Activated naive CD8-positive, alpha-beta T cell treated with anti-CD3 and anti-CD28 coated beads, Interleukin-2, amount 10 ng/mL, durations not matched to agents 7 days and 5 days (primary cell): ENCODE results near the gene MSANTD7. TPM values are rescaled to one million over a fixed set of nuclear protein-coding genes. Genes with fewer than 3 reads are reported as not detected.

ENCODE experiments used
- ATAC-seq: fragments of 150-1000 bp; cut with Tn5 transposase; one replicate; pipeline ENCODE4 v1.10.0; 2021; ENCODE audit warnings: low read depth, moderate library complexity
- POLR2A ChIA-PET: fragments of 350-600 bp; sonication (Branson Sonifier 250); formaldehyde crosslinking; loops from one replicate; lab custom pipeline; 2021; ENCODE audit warnings: antibody characterized with exemption; lab: Charles Lee
- DNase-seq: peaks from one replicate; pipeline ENCODE4 v3.0.0; 2021
- H3K27ac Mint-ChIP-seq: one replicate; pipeline ENCODE4 v1.8.0; 2022; ENCODE audit warnings: mild to moderate bottlenecking, mixed read lengths
- H3K27me3 Mint-ChIP-seq: one replicate; pipeline ENCODE4 v1.8.0; 2022; ENCODE audit warnings: mild to moderate bottlenecking, moderate library complexity, mixed read lengths
- H3K36me3 Mint-ChIP-seq: one replicate; pipeline ENCODE4 v1.8.0; 2021; ENCODE audit warnings: mild to moderate bottlenecking, mixed read lengths
- H3K4me1 Mint-ChIP-seq: one replicate; pipeline ENCODE4 v1.8.0; 2021; ENCODE audit warnings: mixed read lengths
- H3K4me3 Mint-ChIP-seq: one replicate; pipeline ENCODE4 v1.8.0; 2022; ENCODE audit warnings: mild to moderate bottlenecking, moderate library complexity, mixed read lengths
- H3K9me3 Mint-ChIP-seq: one replicate; pipeline ENCODE4 v1.8.0; 2021; ENCODE audit warnings: mixed read lengths
- total RNA-seq, 2 experiments: library from RNA; stranded (reverse); gene quantifications; one replicate each; pipeline ENCODE4 v1.2.3, GENCODE V29; 2021

MSANTD7 gene
- total RNA-seq, 2 experiments from 2014 or later, result 17.0 to 19.4 TPM

GRCh38 chr10:14821635-14822375 is 16.3 kb upstream of the MSANTD7 start:
- no peak for ATAC-seq
- no peaks in the 10 kb centered on the region for H3K9me3 Mint-ChIP-seq
- no peak for DNase-seq
- H3K27me3 Mint-ChIP-seq, result no peaks in the 10 kb centered on the region
- no peak overlapping the region for H3K4me3 Mint-ChIP-seq
- peaks cover 3% of the 10 kb centered on the region for H3K4me1 Mint-ChIP-seq
- no peak overlapping the region for H3K27ac Mint-ChIP-seq
- POLR2A ChIA-PET, result no interaction called here
- H3K36me3 Mint-ChIP-seq, result no peaks in the 10 kb centered on the region

DNA sequence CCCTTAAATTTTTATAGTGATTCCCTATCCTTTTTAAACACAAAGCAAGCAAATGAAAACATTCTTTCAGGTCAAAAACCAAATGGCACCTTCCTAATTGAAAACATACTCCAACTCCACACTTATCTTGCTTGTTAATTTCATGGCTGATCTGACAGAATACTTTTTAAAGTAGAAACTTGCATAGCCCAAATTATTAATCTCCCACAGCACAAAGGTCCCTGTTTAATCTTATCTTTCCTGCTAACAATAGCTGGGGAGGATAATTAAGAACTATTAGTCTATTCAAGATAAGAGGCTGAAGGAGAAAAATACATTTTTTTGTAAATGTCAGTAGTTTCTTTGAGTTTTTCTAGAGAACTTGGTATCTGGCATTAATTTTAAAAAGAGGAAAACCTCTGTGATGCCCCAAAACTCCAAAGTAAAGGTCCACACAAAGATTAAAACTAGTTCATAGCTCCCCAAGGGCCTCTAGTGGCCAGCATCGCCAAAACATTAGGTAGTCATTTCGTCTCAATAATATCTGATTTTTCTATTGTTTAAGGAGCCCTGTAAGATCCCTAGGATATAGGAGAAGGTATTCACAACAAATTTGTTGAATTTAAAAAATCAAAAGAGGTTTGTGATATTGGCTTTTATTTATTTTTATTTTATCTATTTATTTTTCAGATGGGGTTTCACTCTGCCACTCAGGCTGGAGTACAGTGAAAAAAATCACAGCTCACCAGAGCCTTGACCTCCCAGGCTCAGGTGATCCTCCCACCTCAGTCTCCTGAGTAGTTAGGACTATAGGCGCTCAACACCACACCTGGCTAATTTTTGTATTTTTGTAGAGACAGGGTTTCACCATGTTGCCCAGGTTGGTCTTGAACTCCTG is 15.0 kb upstream of the MSANTD7 start:
- Mint-ChIP-seq H3K27ac (no peak overlapping the region), H3K4me3 (no peak overlapping the region), H3K9me3 (no peaks in the 10 kb centered on the region), H3K27me3 (no peaks in the 10 kb centered on the region), H3K4me1 (peaks cover 3% of the 10 kb centered on the region), H3K36me3 (no peaks in the 10 kb centered on the region)
- DNase-seq, result no peak
- no peak for ATAC-seq
- POLR2A ChIA-PET, result no interaction called here

GRCh38 chr10:14823966-14824365 is 14.1 kb upstream of the MSANTD7 start:
- ATAC-seq, result no peak
- H3K9me3 Mint-ChIP-seq, result no peaks in the 10 kb centered on the region
- peaks cover 3% of the 10 kb centered on the region for H3K4me1 Mint-ChIP-seq

DNA sequence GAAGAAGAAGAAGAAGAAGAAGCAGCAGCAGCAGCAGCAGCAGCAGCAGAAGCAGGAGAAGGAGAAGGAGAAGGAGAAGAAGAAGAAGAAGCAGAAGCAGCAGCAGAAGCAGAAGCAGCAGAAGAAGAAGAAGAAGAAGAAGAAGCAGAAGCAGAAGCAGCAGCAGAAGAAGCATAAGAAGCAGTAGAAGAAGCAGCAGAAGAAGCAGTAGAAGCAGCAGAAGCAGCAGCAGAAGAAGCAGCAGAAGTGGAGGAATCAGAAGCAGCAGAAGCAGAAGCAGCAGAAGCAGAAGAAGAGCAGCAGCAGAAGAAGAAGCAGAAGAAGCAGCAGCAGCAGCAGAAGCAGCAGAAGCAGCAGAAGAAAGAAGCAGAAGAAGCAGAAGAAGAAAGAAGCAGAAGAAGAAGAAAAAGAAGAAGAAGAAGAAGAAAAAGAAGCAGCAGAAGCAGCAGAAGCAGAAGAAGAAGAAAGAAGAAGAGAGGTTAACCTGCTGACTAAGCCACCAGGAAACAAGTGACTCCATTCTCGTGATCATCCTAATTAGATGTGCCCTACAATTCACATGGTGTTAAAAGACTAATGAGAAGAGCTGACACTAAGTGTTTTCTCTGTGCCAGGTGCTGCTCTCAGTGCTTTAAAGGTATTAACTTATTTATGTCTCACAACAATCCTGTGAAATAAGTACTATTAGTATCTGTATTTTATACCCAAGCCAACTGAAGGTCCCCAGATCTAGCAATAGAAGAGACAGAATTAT is 11.9 kb upstream of the MSANTD7 start:
- Mint-ChIP-seq H3K4me1 (no peaks in the 10 kb centered on the region), H3K4me3 (no peak overlapping the region), H3K27ac (no peak overlapping the region), H3K27me3 (no peaks in the 10 kb centered on the region), H3K36me3 (no peaks in the 10 kb centered on the region), H3K9me3 (no peaks in the 10 kb centered on the region)
- DNase-seq, result no peak
- POLR2A ChIA-PET, result no interaction called here
- no peak for ATAC-seq

More at GRCh38 chr10:14823966-14824365, 14.1 kb upstream of the MSANTD7 start:
- no peaks in the 10 kb centered on the region for H3K27me3 Mint-ChIP-seq
- POLR2A ChIA-PET, result no interaction called here
- no peak overlapping the region for H3K4me3 Mint-ChIP-seq
- no peak overlapping the region for H3K27ac Mint-ChIP-seq
- H3K36me3 Mint-ChIP-seq, result no peaks in the 10 kb centered on the region
- no peak for DNase-seq

DNA sequence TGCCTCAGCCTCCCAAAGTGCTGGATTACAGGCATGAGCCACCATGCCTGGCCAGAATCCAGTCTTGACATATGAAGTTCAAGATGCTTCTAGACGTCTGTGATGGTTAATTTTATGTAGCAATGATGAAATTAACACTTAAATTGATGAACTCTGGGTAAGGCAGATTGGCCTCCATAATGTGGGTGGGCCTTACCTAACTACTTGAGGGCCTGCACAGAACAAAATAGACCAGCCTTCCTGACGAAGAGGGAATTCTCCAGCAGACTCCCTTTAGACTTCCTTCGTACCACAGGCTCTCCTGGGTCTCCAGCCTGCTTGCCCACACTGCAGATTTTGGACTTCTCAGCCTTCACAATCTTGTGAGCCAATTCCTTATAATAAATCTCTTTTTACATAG is 5.0 kb upstream of the MSANTD7 start:
- Mint-ChIP-seq H3K27me3 (no peaks in the 10 kb centered on the region), H3K9me3 (no peaks in the 10 kb centered on the region), H3K27ac (no peak overlapping the region), H3K4me3 (no peak overlapping the region), H3K4me1 (peaks cover 10% of the 10 kb centered on the region), H3K36me3 (no peaks in the 10 kb centered on the region)
- POLR2A ChIA-PET, result no interaction called here
- ATAC-seq (no peak), DNase-seq (no peak)

GRCh38 chr10:14836208-14836607 is 1.9 kb upstream of the MSANTD7 start:
- ATAC-seq (no peak), DNase-seq (no peak)
- no peaks in the 10 kb centered on the region for H3K27me3 Mint-ChIP-seq
- peaks cover 5% of the 10 kb centered on the region for H3K36me3 Mint-ChIP-seq
- no peak overlapping the region for H3K4me3 Mint-ChIP-seq
- POLR2A ChIA-PET, result interaction anchor here (1.9 kb wide), 1 partner anchor 279 kb away, joined by 6 read pairs; no protein-coding TSS in a partner anchor
- no peak overlapping the region for H3K27ac Mint-ChIP-seq
- H3K4me1 Mint-ChIP-seq, result peaks cover 19% of the 10 kb centered on the region
- no peaks in the 10 kb centered on the region for H3K9me3 Mint-ChIP-seq

DNA sequence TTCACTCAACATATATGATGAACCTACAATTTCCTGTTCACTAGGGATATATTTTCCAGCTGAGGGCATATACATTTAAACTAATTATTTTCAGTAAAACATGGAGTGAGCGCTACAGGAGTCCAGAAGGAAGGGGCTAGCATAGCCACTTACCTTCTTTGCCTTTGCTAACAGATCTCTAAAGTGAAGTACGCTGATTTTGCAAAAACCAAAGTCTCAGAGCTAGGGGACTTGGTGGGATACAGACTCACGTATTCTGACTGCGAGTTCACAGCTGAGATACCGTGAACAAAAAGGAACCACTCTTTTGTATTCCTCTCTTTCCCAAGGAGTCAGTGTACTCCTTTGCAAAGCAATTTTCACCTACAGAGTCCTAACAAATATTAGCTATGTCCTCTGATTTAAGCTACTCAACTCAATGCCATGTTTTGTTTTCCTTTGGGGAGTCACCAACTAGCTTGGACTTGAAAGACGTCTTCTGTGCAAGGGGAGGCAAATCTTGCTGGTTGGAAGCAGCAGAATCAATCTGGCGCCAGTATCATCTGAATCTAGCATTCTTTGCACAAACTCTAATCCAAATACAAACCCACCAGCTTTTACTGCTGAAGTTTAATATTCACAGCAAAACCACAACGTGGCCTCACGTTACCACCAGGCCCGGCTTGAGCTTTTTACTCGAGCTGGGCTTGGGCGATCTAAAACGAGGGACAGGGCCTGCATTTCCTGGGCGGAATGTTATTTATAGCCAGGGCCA is 926 bp upstream of the MSANTD7 start:
- peaks cover 21% of the 10 kb centered on the region for H3K4me1 Mint-ChIP-seq
- H3K27ac Mint-ChIP-seq, result peak overlapping the region; percentile 95
- no peaks in the 10 kb centered on the region for H3K27me3 Mint-ChIP-seq
- POLR2A ChIA-PET, result interaction anchor here (0.7 to 2.7 kb wide), 18 partner anchors 18 to 1051 kb away, joined by 3 to 38 read pairs (median 5); partner anchors contain the start of genes DCLRE1C, MEIG1, NMT2 and SUV39H2
- peak overlapping the region; percentile 91 for H3K4me3 Mint-ChIP-seq
- H3K9me3 Mint-ChIP-seq, result no peaks in the 10 kb centered on the region
- peaks cover 8% of the 10 kb centered on the region for H3K36me3 Mint-ChIP-seq
- DNase-seq (no peak), ATAC-seq (no peak)

DNA sequence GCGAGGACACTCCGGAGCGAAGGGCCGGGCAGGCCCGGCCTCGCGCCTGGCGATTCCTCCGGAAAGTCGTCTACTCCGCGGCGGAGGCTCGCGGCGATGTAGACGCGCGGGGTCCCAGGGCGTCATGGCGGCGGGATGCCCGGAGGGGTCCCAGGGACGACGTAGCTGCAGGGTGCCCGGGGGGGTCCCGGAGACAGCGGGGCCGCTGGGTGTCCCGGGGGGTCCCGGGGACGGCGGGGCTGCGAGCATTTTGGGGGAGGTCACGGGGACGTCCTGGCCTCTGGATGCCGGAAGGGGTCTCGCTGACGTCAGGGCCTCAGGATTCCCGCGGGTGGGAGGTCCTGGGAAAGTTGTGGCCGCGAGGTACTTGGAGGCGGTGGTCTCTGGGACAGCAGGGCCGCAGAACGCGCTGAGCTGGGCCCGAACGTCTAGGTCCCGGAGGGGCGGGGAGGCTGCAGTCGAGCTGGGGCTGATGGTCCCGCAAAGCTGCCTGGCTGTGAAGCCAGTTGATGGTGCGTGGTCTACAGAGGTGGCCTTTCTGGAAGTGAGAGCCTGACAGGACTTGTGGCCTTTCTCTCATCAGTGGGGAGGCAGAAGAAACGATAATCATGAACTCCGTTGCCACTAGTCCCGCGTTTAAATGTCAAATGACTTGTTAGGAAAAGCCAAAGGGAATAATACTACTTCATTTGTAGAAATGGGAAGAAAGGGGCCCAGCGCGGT is 637 bp downstream of the MSANTD7 start:
- peaks cover 9% of the 10 kb centered on the region for H3K36me3 Mint-ChIP-seq
- POLR2A ChIA-PET, result interaction anchor here (0.9 to 2.7 kb wide), 17 partner anchors 36 to 1052 kb away, joined by 3 to 38 read pairs (median 5); partner anchors contain the start of genes DCLRE1C, MEIG1 and SUV39H2
- H3K27me3 Mint-ChIP-seq, result no peaks in the 10 kb centered on the region
- ATAC-seq (peak; percentile 8), DNase-seq (peak; percentile 55)
- no peaks in the 10 kb centered on the region for H3K9me3 Mint-ChIP-seq
- H3K4me3 Mint-ChIP-seq, result peak overlapping the region; percentile 91
- H3K4me1 Mint-ChIP-seq, result peaks cover 21% of the 10 kb centered on the region
- peak overlapping the region; percentile 95 for H3K27ac Mint-ChIP-seq

DNA sequence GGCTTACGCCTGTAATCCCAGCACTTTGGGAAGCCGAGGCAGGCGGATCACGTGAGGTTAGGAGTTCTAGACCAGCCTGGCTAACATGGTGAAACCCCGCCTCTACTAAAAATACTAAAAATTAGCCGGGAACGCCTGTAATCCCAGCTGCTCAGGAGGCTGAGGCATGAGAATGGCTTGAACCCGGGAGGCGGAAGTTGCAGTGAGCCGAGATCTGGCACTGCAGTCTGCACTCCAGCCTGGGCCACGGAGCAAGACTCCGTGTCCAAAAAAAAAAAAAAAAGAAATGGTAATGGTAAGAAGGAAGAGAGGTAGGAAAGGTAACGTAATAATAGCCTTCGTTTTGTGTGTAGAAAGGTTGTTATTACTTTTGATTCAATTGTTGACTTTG is 1.2 kb downstream of the MSANTD7 start:
- H3K27ac Mint-ChIP-seq, result peak overlapping the region; percentile 95
- POLR2A ChIA-PET, result interaction anchor here (1.0 to 2.7 kb wide), 5 partner anchors 39 to 285 kb away, joined by 4 to 38 read pairs (median 14); partner anchors contain the start of genes DCLRE1C, MEIG1 and SUV39H2
- H3K4me1 Mint-ChIP-seq, result peaks cover 21% of the 10 kb centered on the region
- no peak for DNase-seq
- H3K4me3 Mint-ChIP-seq, result peak overlapping the region; percentile 91
- peaks cover 11% of the 10 kb centered on the region for H3K36me3 Mint-ChIP-seq
- no peak for ATAC-seq
- H3K27me3 Mint-ChIP-seq, result no peaks in the 10 kb centered on the region
- no peaks in the 10 kb centered on the region for H3K9me3 Mint-ChIP-seq

- Mint-ChIP-seq H3K9me3 (no peaks in the 10 kb centered on the region), H3K36me3 (peaks cover 15% of the 10 kb centered on the region), H3K4me1 (peaks cover 23% of the 10 kb centered on the region), H3K27ac (peak overlapping the region; percentile 52), H3K27me3 (no peaks in the 10 kb centered on the region), H3K4me3 (peak overlapping the region; percentile 91)
- ATAC-seq (no peak), DNase-seq (no peak)
- POLR2A ChIA-PET, result no interaction called here
Measured at GRCh38 chr10:14840178-14840577, 2.1 kb downstream of the MSANTD7 start.

- Mint-ChIP-seq H3K27ac (no peak overlapping the region), H3K4me1 (peaks cover 19% of the 10 kb centered on the region), H3K27me3 (no peaks in the 10 kb centered on the region), H3K4me3 (no peak overlapping the region), H3K36me3 (peaks cover 18% of the 10 kb centered on the region), H3K9me3 (no peaks in the 10 kb centered on the region)
- DNase-seq, result no peak
- POLR2A ChIA-PET, result interaction anchor here (0.9 to 1.0 kb wide), 2 partner anchors 8 to 35 kb away, joined by 3 to 4 read pairs; partner anchors contain the start of gene SUV39H2
- no peak for ATAC-seq
Measured at GRCh38 chr10:14843327-14843988, 5.4 kb downstream of the MSANTD7 start.
